ENCODE measurements around the gene PRKN.

GRCh38 chr6:162481938-162482337 is 245.6 kb downstream of the PRKN start:
- TF ChIP-seq CTCF (conservative IDR thresholded peaks at IDR 0.05; ENCODE audit: low read depth, low read length), result no peak
- no peak for TF ChIP-seq EZH2 (IDR thresholded peaks at IDR 0.05; ENCODE audit: borderline replicate concordance, low read depth, low read length, poor library complexity, severe bottlenecking)

Measured in A673 (cell line).